Measurements from ENCODE around the gene RAB6A. TPM values are rescaled to one million over a fixed set of nuclear protein-coding genes. Genes with fewer than 3 reads are reported as not detected.

The RAB6A gene
- total RNA-seq (100 to 1,000 TPM; 110 to 162 (median 140) TPM), polyA plus RNA-seq (100 to 1,000 TPM in 1 of 3 donors, 10 to 100 TPM in 2; 60.9 to 118 (median 92.5) TPM)

- H3K9me3 ChIP-seq = no peaks in the 10 kb centered on the region
- H3K27me3 ChIP-seq = no peaks in the 10 kb centered on the region
- H3K27ac ChIP-seq = peak within 1 kb of the TSS; percentile 97 to 100 (median 98)
- peak; percentile 100 for DNase-seq
- WGBS, 2 donors = 0% methylated on average over 74 of the region's 74 CpGs
- TF ChIP-seq CTCF (IDR thresholded peaks at IDR 0.05) = peak in 3 of 4 experiments; percentile 22 to 32 (median 26)
- peak in 3 of 4 donors; percentile 79 to 93 (median 79) for TF ChIP-seq POLR2AphosphoS5 (IDR thresholded peaks at IDR 0.05)
- TF ChIP-seq EP300 (IDR thresholded peaks at IDR 0.05) = peak in 1 of 4 donors; percentile 38
- peak; percentile 68 to 82 for TF ChIP-seq POLR2A (IDR thresholded peaks at IDR 0.05)
- H3K36me3 ChIP-seq = no peaks in the 10 kb centered on the region
- peaks cover 0 to 33% (median 30%) of the 10 kb centered on the region in 4 donors for H3K4me1 ChIP-seq
- H3K4me3 ChIP-seq = peak within 1 kb of the TSS; percentile 72 to 95 (median 82)
- intact Hi-C loops (cut with DNase I) = loop anchor here (1.0 to 5.0 kb wide), 4 partner anchors 18 to 636 kb away; partner anchors contain the start of genes COA4, MRPL48, PAAF1 and PGM2L1
Observed at GRCh38 chr11:73760679-73761402, at the start of gene RAB6A. Gene RAB6A, minus strand, starts transcription at chr11:73761074. Its CDS starts 439 bp downstream, at chr11:73760635.

GRCh38 chr11:73810637-73811036 is 49.8 kb upstream of the RAB6A start:
- intact Hi-C loops (cut with DNase I) = no loop called here
- H3K36me3 ChIP-seq = peaks cover 0 to 18% (median 0%) of the 10 kb centered on the region in 4 donors
- H3K27ac ChIP-seq = no peak overlapping the region
- WGBS, 2 donors = 95 to 96% methylated on average over 1 of the region's 1 CpG
- no peaks in the 10 kb centered on the region for H3K4me1 ChIP-seq
- no peaks in the 10 kb centered on the region for H3K9me3 ChIP-seq
- TF ChIP-seq CTCF (IDR thresholded peaks at IDR 0.05) = no peak
- no peak for TF ChIP-seq POLR2AphosphoS5 (IDR thresholded peaks at IDR 0.05)
- no peak for TF ChIP-seq POLR2A (IDR thresholded peaks at IDR 0.05)
- TF ChIP-seq EP300 (IDR thresholded peaks at IDR 0.05) = no peak
- DNase-seq = no peak
- no peaks in the 10 kb centered on the region for H3K27me3 ChIP-seq
- no peak overlapping the region for H3K4me3 ChIP-seq

GRCh38 chr11:73808052-73808451 is 47.2 kb upstream of the RAB6A start:
- 95 to 96% methylated on average over 1 of the region's 1 CpG for WGBS, 2 donors
- intact Hi-C loops (cut with DNase I) = no loop called here
- no peak overlapping the region for H3K27ac ChIP-seq

GRCh38 chr11:73804712-73805111 is 43.8 kb upstream of the RAB6A start:
- H3K4me1 ChIP-seq = no peaks in the 10 kb centered on the region
- H3K4me3 ChIP-seq = no peak overlapping the region
- no peak overlapping the region for H3K27ac ChIP-seq
- no peak for TF ChIP-seq EP300 (IDR thresholded peaks at IDR 0.05)
- no peak for TF ChIP-seq POLR2A (IDR thresholded peaks at IDR 0.05)
- no peak for TF ChIP-seq CTCF (IDR thresholded peaks at IDR 0.05)
- no peak for TF ChIP-seq POLR2AphosphoS5 (IDR thresholded peaks at IDR 0.05)
- no peaks in the 10 kb centered on the region for H3K27me3 ChIP-seq
- peaks cover 0 to 16% (median 0%) of the 10 kb centered on the region in 4 donors for H3K36me3 ChIP-seq
- H3K9me3 ChIP-seq = no peaks in the 10 kb centered on the region
- DNase-seq = no peak
- intact Hi-C loops (cut with DNase I) = no loop called here

More at GRCh38 chr11:73808052-73808451, 47.2 kb upstream of the RAB6A start:
- TF ChIP-seq CTCF (IDR thresholded peaks at IDR 0.05) = no peak
- TF ChIP-seq POLR2AphosphoS5 (IDR thresholded peaks at IDR 0.05) = no peak
- TF ChIP-seq EP300 (IDR thresholded peaks at IDR 0.05) = no peak
- no peak for TF ChIP-seq POLR2A (IDR thresholded peaks at IDR 0.05)
- no peaks in the 10 kb centered on the region for H3K4me1 ChIP-seq
- H3K36me3 ChIP-seq = peaks cover 0 to 20% (median 0%) of the 10 kb centered on the region in 4 donors
- H3K9me3 ChIP-seq = no peaks in the 10 kb centered on the region
- H3K27me3 ChIP-seq = no peaks in the 10 kb centered on the region
- H3K4me3 ChIP-seq = no peak overlapping the region
- no peak for DNase-seq

Data from sigmoid colon (tissue), 7 donors.